ENCODE measurements around the gene IQCN.

The IQCN gene

GRCh38 chr19:18227781-18228271 lies 46.4 kb downstream of the IQCN start:
- TF ChIP-seq, protein P1, sequence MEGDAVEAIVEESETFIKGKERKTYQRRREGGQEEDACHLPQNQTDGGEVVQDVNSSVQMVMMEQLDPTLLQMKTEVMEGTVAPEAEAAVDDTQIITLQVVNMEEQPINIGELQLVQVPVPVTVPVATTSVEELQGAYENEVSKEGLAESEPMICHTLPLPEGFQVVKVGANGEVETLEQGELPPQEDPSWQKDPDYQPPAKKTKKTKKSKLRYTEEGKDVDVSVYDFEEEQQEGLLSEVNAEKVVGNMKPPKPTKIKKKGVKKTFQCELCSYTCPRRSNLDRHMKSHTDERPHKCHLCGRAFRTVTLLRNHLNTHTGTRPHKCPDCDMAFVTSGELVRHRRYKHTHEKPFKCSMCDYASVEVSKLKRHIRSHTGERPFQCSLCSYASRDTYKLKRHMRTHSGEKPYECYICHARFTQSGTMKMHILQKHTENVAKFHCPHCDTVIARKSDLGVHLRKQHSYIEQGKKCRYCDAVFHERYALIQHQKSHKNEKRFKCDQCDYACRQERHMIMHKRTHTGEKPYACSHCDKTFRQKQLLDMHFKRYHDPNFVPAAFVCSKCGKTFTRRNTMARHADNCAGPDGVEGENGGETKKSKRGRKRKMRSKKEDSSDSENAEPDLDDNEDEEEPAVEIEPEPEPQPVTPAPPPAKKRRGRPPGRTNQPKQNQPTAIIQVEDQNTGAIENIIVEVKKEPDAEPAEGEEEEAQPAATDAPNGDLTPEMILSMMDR (conservative IDR thresholded peaks at IDR 0.05; ENCODE audit: control insufficient read depth, insufficient read depth, low read depth, low read length) = no peak
- no peak overlapping the region for H3K4me3 ChIP-seq (ENCODE audit: control insufficient read depth, low read depth, low read length)
- no peak for DNase-seq (ENCODE audit: low read depth)

GRCh38 chr19:18226956-18227780 lies 47.1 kb downstream of the IQCN start:
- TF ChIP-seq, protein P1 (conservative IDR thresholded peaks at IDR 0.05; ENCODE audit: control insufficient read depth, insufficient read depth, low read depth, low read length) = no peak
- H3K4me3 ChIP-seq (ENCODE audit: control insufficient read depth, low read depth, low read length) = no peak overlapping the region
- DNase-seq (ENCODE audit: low read depth) = no peak

DNA sequence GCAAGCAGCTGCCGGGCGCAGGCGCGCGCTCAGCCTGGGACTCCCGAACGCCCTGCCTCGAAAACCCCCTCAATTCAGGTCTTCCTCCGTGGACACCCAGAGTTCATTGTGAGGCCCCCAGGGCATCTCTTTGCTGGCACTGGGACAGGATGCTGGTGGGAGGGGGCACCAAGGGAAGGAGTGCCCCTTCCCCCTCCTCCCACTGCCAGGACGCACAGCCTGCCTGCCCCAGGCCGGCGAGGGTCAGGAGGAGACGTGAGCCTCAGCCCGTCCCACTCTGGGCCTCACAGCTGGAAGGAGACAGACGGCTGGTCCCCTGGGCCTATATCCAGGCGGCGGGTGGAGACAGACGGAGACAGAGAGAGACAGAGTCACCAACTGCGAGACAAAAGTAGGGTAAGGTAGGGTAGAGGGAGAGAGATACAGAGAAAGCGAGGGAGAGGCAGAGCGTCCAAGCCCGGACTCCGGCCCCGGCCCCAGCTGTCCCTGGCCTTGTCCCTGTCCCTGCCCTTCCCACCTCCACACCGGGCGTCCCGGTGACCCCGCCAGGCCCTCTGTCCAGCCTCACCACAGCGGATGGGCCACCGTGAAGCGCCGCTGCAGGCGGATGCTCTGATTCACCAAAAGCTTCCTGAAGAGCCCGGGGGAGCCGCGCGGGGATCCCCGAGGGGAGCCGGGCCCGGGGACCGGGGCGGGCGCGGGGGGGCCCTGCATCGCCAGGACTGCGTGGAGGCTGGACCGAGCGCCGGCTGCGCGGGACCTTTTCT lies 48.4 kb downstream of the IQCN start, which contains the start of gene PDE4C:
Gene PDE4C (minus strand): TSS at position 737 of the 767 bp plus-strand sequence. CDS start 23 bp downstream, at position 714.
- TF ChIP-seq, protein P1 (conservative IDR thresholded peaks at IDR 0.05; ENCODE audit: control insufficient read depth, insufficient read depth, low read depth, low read length) = no peak
- no peak within 1 kb of the TSS for H3K4me3 ChIP-seq (ENCODE audit: control insufficient read depth, low read depth, low read length)
- DNase-seq (ENCODE audit: low read depth) = no peak

DNA sequence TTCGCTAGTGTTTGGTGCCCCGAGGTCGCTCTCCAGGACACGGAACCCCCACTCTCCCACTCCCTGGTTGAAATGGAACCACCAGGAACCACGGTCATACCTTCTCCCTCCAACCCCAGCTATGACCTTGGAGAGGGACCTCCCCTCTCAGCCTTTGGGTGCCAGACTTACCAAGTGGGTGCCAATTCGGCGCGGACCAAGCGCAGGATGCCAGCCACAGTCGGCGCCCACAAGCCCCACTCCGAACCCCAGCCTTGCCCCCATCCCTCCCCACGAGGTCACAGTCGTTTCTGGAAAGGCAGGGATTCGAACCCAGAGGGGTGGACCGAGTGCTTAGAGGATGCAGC lies 48.9 kb downstream of the IQCN start:
- no peak for DNase-seq (ENCODE audit: low read depth)
- H3K4me3 ChIP-seq (ENCODE audit: control insufficient read depth, low read depth, low read length) = no peak overlapping the region
- TF ChIP-seq, protein P1 (conservative IDR thresholded peaks at IDR 0.05; ENCODE audit: control insufficient read depth, insufficient read depth, low read depth, low read length) = no peak

DNA sequence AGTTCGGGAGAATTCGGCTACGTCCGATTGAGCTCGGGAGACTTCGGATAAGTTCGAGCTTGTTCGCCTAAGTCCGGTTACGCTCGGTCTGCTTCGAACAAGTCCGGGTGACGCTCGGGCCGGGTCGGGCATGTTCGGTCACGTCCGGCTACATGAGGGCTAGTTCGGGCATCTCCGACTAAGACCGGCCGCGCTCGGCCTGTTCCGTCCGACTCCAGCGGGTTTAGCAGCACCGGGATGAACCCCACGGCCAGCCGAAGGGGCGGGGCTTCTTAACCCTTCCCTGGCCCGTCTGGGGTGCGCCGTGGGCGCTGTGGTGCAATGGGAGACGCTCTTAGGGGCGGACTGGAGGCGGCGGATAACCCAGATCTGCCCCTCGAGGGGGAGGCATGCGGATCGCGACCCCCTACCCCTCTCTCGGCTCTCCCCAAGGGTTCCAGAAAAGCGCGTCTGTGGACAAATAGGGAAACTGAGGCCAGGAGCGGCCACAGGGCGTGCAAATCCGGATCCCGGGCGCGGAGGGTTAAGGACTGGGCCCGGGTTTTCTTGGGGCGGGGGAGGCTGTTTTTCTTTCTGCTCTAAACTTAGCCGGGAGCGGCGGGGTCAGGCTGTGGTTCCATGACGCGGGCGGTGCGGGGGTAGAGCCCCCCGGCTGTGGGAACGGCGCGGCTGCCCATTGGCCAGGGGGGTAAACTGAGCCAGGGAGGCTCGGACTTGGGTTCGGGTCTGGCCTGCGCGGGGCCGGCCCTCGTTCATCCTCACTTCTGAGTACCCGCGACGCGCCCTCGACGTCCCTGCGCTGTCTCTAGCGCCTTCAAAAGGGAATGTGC lies 49.5 kb downstream of the IQCN start:
- H3K4me3 ChIP-seq (ENCODE audit: control insufficient read depth, low read depth, low read length) = peak overlapping the region; percentile 46
- DNase-seq (ENCODE audit: low read depth) = peak; percentile 99
- TF ChIP-seq, protein P1 (conservative IDR thresholded peaks at IDR 0.05; ENCODE audit: control insufficient read depth, insufficient read depth, low read depth, low read length) = no peak

- peak overlapping the region; percentile 46 for H3K4me3 ChIP-seq (ENCODE audit: control insufficient read depth, low read depth, low read length)
- TF ChIP-seq, protein P1 (conservative IDR thresholded peaks at IDR 0.05; ENCODE audit: control insufficient read depth, insufficient read depth, low read depth, low read length) = no peak
- DNase-seq (ENCODE audit: low read depth) = no peak
These were observed 50.3 kb downstream of the IQCN start for GRCh38 chr19:18223860-18224524.

Measured in fibroblast of mammary gland (primary cell).